IMR-90 (cell line): ENCODE data around the gene MLIP. TPM values are rescaled to one million over a fixed set of nuclear protein-coding genes. Genes with fewer than 3 reads are reported as not detected.

Experiments used
- ATAC-seq: fragments of 200-7000 bp; cut with Tn5 transposase; 2 replicates; pipeline ENCODE4 v1.9.1; 2020; ENCODE audit warnings: low read depth, mild to moderate bottlenecking, moderate library complexity
- BruUV-seq: library from RNA; stranded (reverse); fragments of 400-500 nt; replicated peaks from 2 replicates; lab custom pipeline; 2021; lab: Mats Ljungman, UMichigan
- CTCF ChIA-PET: fragments of 300-600 bp; formaldehyde crosslinking; extraction: SDS; loops from one replicate; lab custom pipeline; 2021; ENCODE audit warnings: antibody characterized with exemption; lab: Yijun Ruan, JAX
- POLR2A ChIA-PET: fragments of 300-600 bp; sonication (Branson Sonifier 250); formaldehyde crosslinking; loops from one replicate; lab custom pipeline; 2022; ENCODE audit warnings: antibody characterized with exemption; ENCODE audit not compliant: unreplicated experiment; lab: Charles Lee
- DNase-seq: peaks from one replicate; pipeline ENCODE4 v3.0.0; 2013
- H2AFZ ChIP-seq: replicated peaks from 2 replicates; pipeline ENCODE3; 2013; ENCODE audit warnings: low read length, mild to moderate bottlenecking; ENCODE audit not compliant: poor library complexity
- H2AK5ac ChIP-seq: 2 replicates; pipeline ENCODE4 v1.6.1; 2013; ENCODE audit warnings: low read depth, low read length, inconsistent platforms
- H2AK9ac ChIP-seq: replicated peaks from 2 replicates; pipeline ENCODE3; 2013; ENCODE audit warnings: mild to moderate bottlenecking, low read depth, low read length, moderate library complexity; ENCODE audit not compliant: poor library complexity
- H2BK120ac ChIP-seq: 2 replicates; pipeline ENCODE4 v1.6.1; 2013; ENCODE audit warnings: low read depth, low read length, inconsistent platforms
- H2BK15ac ChIP-seq: 3 replicates; pipeline ENCODE4 v1.6.1; 2013; ENCODE audit warnings: low read depth, low read length, inconsistent platforms
- H2BK20ac ChIP-seq: 2 replicates; pipeline ENCODE4 v1.6.1; 2013; ENCODE audit warnings: low read depth, mild to moderate bottlenecking, inconsistent platforms, low read length, moderate library complexity
- H2BK5ac ChIP-seq: 2 replicates; pipeline ENCODE4 v1.6.1; 2013; ENCODE audit warnings: mild to moderate bottlenecking, low read depth, low read length, inconsistent platforms; ENCODE audit not compliant: poor library complexity, severe bottlenecking
- H3K14ac ChIP-seq: replicated peaks from 2 replicates; pipeline ENCODE4 v1.6.1; 2013; ENCODE audit warnings: low read depth, low read length, inconsistent platforms
- H3K18ac ChIP-seq: 2 replicates; pipeline ENCODE4 v1.6.1; 2013; ENCODE audit warnings: low read depth, low read length, control low read depth
- H3K23ac ChIP-seq: 2 replicates; pipeline ENCODE4 v1.6.1; 2013; ENCODE audit warnings: low read depth, low read length, inconsistent platforms
- H3K27ac ChIP-seq: 2 replicates; pipeline ENCODE4 v1.5.1; 2013; ENCODE audit warnings: mild to moderate bottlenecking, control low read depth, low read length; ENCODE audit not compliant: insufficient read depth
- H3K27me3 ChIP-seq: 2 replicates; pipeline ENCODE4 v1.6.1; 2013; ENCODE audit warnings: low read length; ENCODE audit not compliant: control insufficient read depth, insufficient read depth
- H3K36me3 ChIP-seq: 2 replicates; pipeline ENCODE4 v1.6.1; 2013; ENCODE audit warnings: low read length, mixed read lengths; ENCODE audit not compliant: control insufficient read depth, insufficient read depth
- H3K4ac ChIP-seq: 2 replicates; pipeline ENCODE4 v1.6.1; 2013; ENCODE audit warnings: low read depth, low read length, inconsistent platforms
- H3K4me1 ChIP-seq: 2 replicates; pipeline ENCODE4 v1.6.1; 2013; ENCODE audit warnings: low read length, mixed read lengths; ENCODE audit not compliant: control insufficient read depth, insufficient read depth
- H3K4me2 ChIP-seq: 2 replicates; pipeline ENCODE4 v1.6.1; 2013; ENCODE audit warnings: low read depth, mild to moderate bottlenecking, control low read depth, low read length, moderate library complexity
- H3K4me3 ChIP-seq: 2 replicates; pipeline ENCODE4 v1.5.1; 2013; ENCODE audit warnings: low read depth, mild to moderate bottlenecking, control low read depth, low read length, moderate library complexity; ENCODE audit not compliant: insufficient read depth
- H3K56ac ChIP-seq: 2 replicates; pipeline ENCODE4 v1.6.1; 2013; ENCODE audit warnings: low read length, inconsistent platforms; ENCODE audit not compliant: insufficient read depth; ENCODE audit errors: extremely low read depth
- H3K79me1 ChIP-seq, 2 experiments: 2 replicates each; pipeline ENCODE4 v1.6.1; 2013; ENCODE audit warnings: low read length in 2 of 2, inconsistent platforms in 1 of 2, low read depth in 1 of 2
- H3K9ac ChIP-seq: 2 replicates; pipeline ENCODE4 v1.6.1; 2013; ENCODE audit warnings: low read depth, low read length, control low read depth
- H3K9me1 ChIP-seq: 2 replicates; pipeline ENCODE4 v1.6.1; 2013; ENCODE audit warnings: low read length, inconsistent platforms; ENCODE audit not compliant: insufficient read depth
- H3K9me3 ChIP-seq: 2 replicates; pipeline ENCODE4 v1.6.1; 2013; ENCODE audit warnings: low read length; ENCODE audit not compliant: control insufficient read depth, insufficient read depth
- H4K20me1 ChIP-seq: 2 replicates; pipeline ENCODE4 v1.6.1; 2013; ENCODE audit warnings: low read length, inconsistent platforms; ENCODE audit not compliant: insufficient read depth
- H4K5ac ChIP-seq: 2 replicates; pipeline ENCODE4 v1.6.1; 2013; ENCODE audit warnings: mild to moderate bottlenecking, low read depth, low read length, control low read depth
- H4K8ac ChIP-seq, 2 experiments: 2 replicates each; pipeline ENCODE4 v1.6.1; 2013; ENCODE audit warnings: low read depth in 2 of 2, low read length in 2 of 2, control low read depth in 1 of 2, inconsistent platforms in 1 of 2
- H4K91ac ChIP-seq: 2 replicates; pipeline ENCODE4 v1.6.1; 2013; ENCODE audit warnings: low read depth, low read length, inconsistent platforms; ENCODE audit not compliant: insufficient read depth
- CEBPB ChIP-seq: IDR thresholded peaks from 2 replicates; pipeline ENCODE4 v1.6.1; 2012; ENCODE audit warnings: low read depth, low read length, improper control_type of control experiment
- MAFK ChIP-seq: IDR thresholded peaks from 2 replicates; pipeline ENCODE4 v1.6.1; 2012; ENCODE audit warnings: low read depth, low read length, improper control_type of control experiment
- dilution Hi-C: fragments of 300-500 bp; cut with HindIII; formaldehyde crosslinking; loops from one replicate; pipeline ENCODE4 v1.14.3; 2018; ENCODE audit warnings: low sequenced_read_pairs; ENCODE audit not compliant: unreplicated experiment
- in situ Hi-C: fragments of 300-500 bp; cut with MboI; formaldehyde crosslinking; loops from 3 replicates; pipeline ENCODE4 v1.14.3; 2019; ENCODE audit warnings: low sequenced_read_pairs, inconsistent platforms, mixed read lengths
- intact Hi-C: fragments of 100-400 bp; cut with micrococcal nuclease; formaldehyde crosslinking; loops from 2 replicates; pipeline ENCODE4 v1.10.0; 2022
- polyA plus RNA-seq, 3 experiments: library from polyadenylated mRNA; depleted of rRNA; stranded (reverse); fragments of >200 nt; gene quantifications; 2 replicates each; pipeline ENCODE4 v1.2.3, GENCODE V29; 2012; ENCODE audit warnings: low replicate concordance in 1 of 3
- total RNA-seq: library from RNA; depleted of rRNA; stranded (reverse); fragments of >200 nt; gene quantifications from 2 replicates; pipeline ENCODE4 v1.2.3, GENCODE V29; 2012

The MLIP gene
- total and polyA plus RNA-seq, 2 of the 4 experiments (the other 2 are of a cell fraction) = not detected

DNA sequence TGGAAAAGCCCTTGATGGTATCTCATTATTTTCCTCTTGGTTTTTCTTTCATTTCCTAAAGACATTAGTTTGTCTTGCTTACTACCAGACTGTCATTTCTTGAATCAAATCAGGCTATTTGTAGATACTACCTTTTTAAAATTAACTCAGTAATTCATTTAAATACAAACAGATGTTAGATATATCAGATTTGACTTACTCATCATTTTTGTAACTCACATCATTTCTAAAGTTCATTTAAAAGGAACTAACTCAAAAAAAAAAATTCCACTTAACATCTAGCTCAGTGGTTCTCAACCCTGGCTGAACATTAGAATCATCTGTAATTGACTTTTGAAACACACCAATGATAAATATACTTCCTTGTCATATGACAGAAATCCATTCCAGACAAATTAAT, 148.8 kb downstream of the MLIP start:
- Histone ChIP-seq H4K91ac (no peak overlapping the region), H3K27ac (no peak overlapping the region), H2BK120ac (no peak overlapping the region), H3K14ac (no peak overlapping the region), H2AK9ac (no peak overlapping the region), H2BK20ac (no peak overlapping the region), H2AK5ac (no peak overlapping the region), H3K4me3 (no peak overlapping the region), H3K4me2 (no peak overlapping the region), H3K23ac (no peak overlapping the region), H3K4ac (no peak overlapping the region), H4K5ac (no peak overlapping the region), H3K9me3 (no peaks in the 10 kb centered on the region), H2BK5ac (no peak overlapping the region), H2BK15ac (no peak overlapping the region), H3K9ac (no peak overlapping the region), H3K27me3 (no peaks in the 10 kb centered on the region), H3K18ac (no peak overlapping the region), H4K8ac (no peak overlapping the region), H3K4me1 (peaks cover 3% of the 10 kb centered on the region; the same call in 1 of the 2 replicates), H3K56ac (no peak overlapping the region), H2AFZ (no peak overlapping the region), H3K9me1 (no peaks in the 10 kb centered on the region), H3K79me1 (no peaks in the 10 kb centered on the region), H4K20me1 (no peaks in the 10 kb centered on the region), H3K36me3 (no peaks in the 10 kb centered on the region)
- no peak for ATAC-seq
- intact Hi-C loops (loop anchor here (10.0 kb wide), 1 partner anchor 435 kb away; no protein-coding TSS in a partner anchor), dilution Hi-C loops (no loop called here), in situ Hi-C loops (loop anchor here (25.0 kb wide), 1 partner anchor 802 kb away; no protein-coding TSS in a partner anchor)
- TF ChIP-seq CEBPB (no peak), MAFK (peak; percentile 43; the same call in 1 of the 2 replicates)
- no peak for DNase-seq
- BruUV-seq = no TSS peak
- ChIA-PET POLR2A (no interaction called here), CTCF (no interaction called here)
